GM12878 (cell line): ENCODE results near the gene NRXN3. TPM values are rescaled to one million over a fixed set of nuclear protein-coding genes. Genes with fewer than 3 reads are reported as not detected.

ENCODE experiments used
- ATAC-seq: fragments of 200-7000 bp; cut with Tn5 transposase; 3 replicates; pipeline ENCODE4 v1.9.1; 2020; ENCODE audit warnings: mild to moderate bottlenecking, moderate library complexity
- BruUV-seq: library from RNA; stranded (reverse); fragments of 400-500 nt; replicated peaks from 2 replicates; lab custom pipeline; 2021; lab: Mats Ljungman, UMichigan
- CTCF ChIA-PET: fragments of 300-600 bp; sonication (Branson Sonifier 250); formaldehyde crosslinking; extraction: SDS; loops from one replicate; lab custom pipeline; 2021; ENCODE audit warnings: inconsistent platforms; lab: Yijun Ruan, JAX
- POLR2A ChIA-PET: fragments of 350-600 bp; formaldehyde crosslinking; extraction: SDS; loops from one replicate; lab custom pipeline; 2021; ENCODE audit warnings: inconsistent platforms; lab: Charles Lee
- RAD21 ChIA-PET: fragments of 300-600 bp; sonication (Branson Sonifier 250); formaldehyde crosslinking; loops from one replicate; lab custom pipeline; 2023; ENCODE audit warnings: antibody characterized with exemption; ENCODE audit not compliant: unreplicated experiment; lab: Charles Lee
- SMC1A ChIA-PET: fragments of 300-600 bp; sonication (Branson Sonifier 250); formaldehyde crosslinking; loops from one replicate; lab custom pipeline; 2023; ENCODE audit not compliant: unreplicated experiment, uncharacterized antibody; lab: Charles Lee
- DNase-seq: peaks from one replicate; pipeline ENCODE4 v3.0.0-alpha.2; 2011; ENCODE audit warnings: low read depth, low spot score
- FAIRE-seq: peaks from 3 replicates; lab custom pipeline; 2011; peaks lifted over from hg19 to GRCh38; lab: Jason Lieb, UNC
- H2AFZ ChIP-seq: 2 replicates; pipeline ENCODE4 v1.6.0; 2011; ENCODE audit warnings: low read depth, low read length, control low read depth; ENCODE audit not compliant: control insufficient read depth
- H3K27ac ChIP-seq: 2 replicates; pipeline ENCODE4 v1.5.1; 2011; ENCODE audit warnings: control low read depth; ENCODE audit not compliant: control insufficient read depth, insufficient read depth
- H3K27me3 ChIP-seq, 2 experiments: replicated peaks in 1 of 2; 2 replicates each; pipeline versions ENCODE4 v1.6.0 to v1.6.1; 2011; ENCODE audit warnings: low read length in 1 of 2; ENCODE audit not compliant: control insufficient read depth in 2 of 2, insufficient read depth in 2 of 2
- H3K36me3 ChIP-seq, 2 experiments: 2 replicates each; pipeline ENCODE4 v1.5.1; 2011; ENCODE audit warnings: low read length in 1 of 2; ENCODE audit not compliant: control insufficient read depth in 2 of 2, insufficient read depth in 2 of 2
- H3K4me1 ChIP-seq: 2 replicates; pipeline ENCODE4 v1.6.1; 2011; ENCODE audit warnings: mild to moderate bottlenecking, low read length, moderate library complexity, mixed read lengths; ENCODE audit not compliant: control insufficient read depth, insufficient read depth
- H3K4me2 ChIP-seq: 2 replicates; pipeline ENCODE4 v1.6.0; 2011; ENCODE audit warnings: control low read depth; ENCODE audit not compliant: control insufficient read depth, insufficient read depth
- H3K4me3 ChIP-seq: fragments of 200-600 bp; sonication (generic); 2 replicates; pipeline ENCODE4 v1.5.1; 2016
- H3K79me2 ChIP-seq: 2 replicates; pipeline ENCODE4 v1.6.0; 2011; ENCODE audit warnings: low read length; ENCODE audit not compliant: control insufficient read depth, insufficient read depth
- H3K9ac ChIP-seq: 2 replicates; pipeline ENCODE4 v1.8.0; 2011; ENCODE audit warnings: low read length, control low read depth, mixed read lengths; ENCODE audit not compliant: control insufficient read depth, insufficient read depth
- H3K9me3 ChIP-seq: replicated peaks from 3 replicates; pipeline ENCODE4 v1.5.1; 2011; ENCODE audit warnings: mild to moderate bottlenecking, low read length; ENCODE audit not compliant: control insufficient read depth, insufficient read depth
- H4K20me1 ChIP-seq: 2 replicates; pipeline ENCODE4 v1.6.0; 2011; ENCODE audit not compliant: control insufficient read depth, insufficient read depth
- CREB1 ChIP-seq: IDR thresholded peaks from 2 replicates; pipeline ENCODE4 v1.6.1; 2012; ENCODE audit warnings: low read depth, mild to moderate bottlenecking, inconsistent platforms
- CREM ChIP-seq: IDR thresholded peaks from 2 replicates; pipeline ENCODE4 v1.6.1; 2014; ENCODE audit warnings: antibody characterized with exemption, low read depth
- DPF2 ChIP-seq: fragments of 450-650 bp; IDR thresholded peaks from 2 replicates; pipeline ENCODE4 v1.6.1; 2017; ENCODE audit warnings: mild to moderate bottlenecking
- EED ChIP-seq: sonication (generic); IDR thresholded peaks from 2 replicates; pipeline ENCODE4 v1.6.1; 2016; ENCODE audit warnings: antibody characterized with exemption, low read depth
- FOXM1 ChIP-seq: IDR thresholded peaks from 2 replicates; pipeline ENCODE4 v1.6.1; 2012; ENCODE audit warnings: low read depth, mild to moderate bottlenecking, inconsistent platforms, low read length, moderate library complexity
- KAT2A ChIP-seq: conservative IDR thresholded peaks from 2 replicates; pipeline ENCODE4 v1.6.1; 2011; ENCODE audit warnings: low read depth, low read length; ENCODE audit not compliant: control insufficient read depth
- POU2F2 ChIP-seq: IDR thresholded peaks from 3 replicates; pipeline ENCODE4 v1.6.1; 2011; ENCODE audit warnings: low read depth, mild to moderate bottlenecking, low read length, borderline replicate concordance
- SMAD5 ChIP-seq: IDR thresholded peaks from 2 replicates; pipeline ENCODE4 v1.6.1; 2016; ENCODE audit warnings: antibody characterized with exemption, low read depth
- SREBF2 ChIP-seq: IDR thresholded peaks from 2 replicates; pipeline ENCODE4 v1.6.1; 2012; ENCODE audit warnings: mild to moderate bottlenecking, low read length
- SUZ12 ChIP-seq: fragments of 200-600 bp; sonication (generic); IDR thresholded peaks from one replicate; pipeline ENCODE4 v1.6.1; 2018; ENCODE audit warnings: antibody characterized with exemption, mild to moderate bottlenecking; ENCODE audit not compliant: unreplicated experiment
- ZNF207 ChIP-seq: fragments of 450-650 bp; IDR thresholded peaks from 2 replicates; pipeline ENCODE4 v1.6.1; 2014; ENCODE audit warnings: antibody characterized with exemption, mild to moderate bottlenecking, borderline replicate concordance
- WGBS: methylation state at CpG from one replicate; pipeline ENCODE4 v1.1.6; 2016; ENCODE audit warnings: low lambda C conversion rate; ENCODE audit not compliant: insufficient replicate concordance, insufficient coverage; ENCODE audit errors: missing lambda C conversion rate; 5-methylcytosine and 5-hydroxymethylcytosine counted together
- in situ Hi-C: fragments of 300-500 bp; cut with MboI; formaldehyde crosslinking; loops from 9 replicates; pipeline ENCODE4 v1.14.3; 2018; ENCODE audit warnings: mixed read lengths
- intact Hi-C: fragments of 100-400 bp; cut with micrococcal nuclease; formaldehyde crosslinking; loops from one replicate; pipeline ENCODE4 v1.14.2; 2022; ENCODE audit not compliant: unreplicated experiment
- polyA plus RNA-seq, 11 experiments: library from polyadenylated mRNA; depleted of rRNA in 4 of 11; unstranded in 6 of 11; stranded (reverse) in 5 of 11; fragments of >200 nt; fragmentation: Nextera tagmentation in 4 of 11; fragmentation: Illumina TruSeq in 1 of 11; extraction: Ambion mirVana in 4 of 11; extraction: Trizol in 1 of 11; gene quantifications; 1 replicate in 1 of 11; 2 replicates in 10 of 11; pipeline versions ENCODE4 v1.2.1 to v1.2.3, GENCODE V29; 2011 to 2016; ENCODE audit warnings: inconsistent platforms in 2 of 11, missing spikeins in 2 of 11, low read depth in 1 of 11
- total RNA-seq, 4 experiments: library from RNA; depleted of rRNA in 3 of 4; stranded (reverse); fragments of >200 nt in 3 of 4; fragmentation: Illumina TruSeq in 1 of 4; extraction: Trizol in 1 of 4; gene quantifications; 2 replicates each; pipeline versions ENCODE4 v1.2.1 to v1.2.3, GENCODE V29; 2013 to 2021
- TF ChIP-seq, protein P1 (sequence below): IDR thresholded peaks from 2 replicates; pipeline ENCODE4 v1.6.1; 2011; ENCODE audit warnings: borderline replicate concordance, low read depth, mild to moderate bottlenecking, moderate library complexity, mixed read lengths, low read length; ENCODE audit not compliant: insufficient read depth; ENCODE audit errors: extremely low read length
- TF ChIP-seq, protein P2 (sequence below): IDR thresholded peaks from 2 replicates; pipeline ENCODE4 v1.6.1; 2011; ENCODE audit warnings: low read depth, low read length, improper control_type of control experiment, borderline replicate concordance
- TF ChIP-seq, protein P3 (sequence below): IDR thresholded peaks from 2 replicates; pipeline ENCODE4 v1.6.1; 2011; ENCODE audit warnings: borderline replicate concordance, low read depth, mild to moderate bottlenecking, moderate library complexity, low read length; ENCODE audit not compliant: insufficient read depth, poor library complexity, severe bottlenecking
- TF ChIP-seq, protein P4 (sequence below): fragments of 450-650 bp; IDR thresholded peaks from 2 replicates; pipeline ENCODE4 v1.6.1; 2016; ENCODE audit warnings: mild to moderate bottlenecking, moderate library complexity, borderline replicate concordance

Gene NRXN3
- total and polyA plus RNA-seq, 10 of the 15 experiments (the other 5 are each of a cell fraction or from before 2014, with no cell fraction given): 0.52 to 3.3 (median 1.4) TPM

DNA sequence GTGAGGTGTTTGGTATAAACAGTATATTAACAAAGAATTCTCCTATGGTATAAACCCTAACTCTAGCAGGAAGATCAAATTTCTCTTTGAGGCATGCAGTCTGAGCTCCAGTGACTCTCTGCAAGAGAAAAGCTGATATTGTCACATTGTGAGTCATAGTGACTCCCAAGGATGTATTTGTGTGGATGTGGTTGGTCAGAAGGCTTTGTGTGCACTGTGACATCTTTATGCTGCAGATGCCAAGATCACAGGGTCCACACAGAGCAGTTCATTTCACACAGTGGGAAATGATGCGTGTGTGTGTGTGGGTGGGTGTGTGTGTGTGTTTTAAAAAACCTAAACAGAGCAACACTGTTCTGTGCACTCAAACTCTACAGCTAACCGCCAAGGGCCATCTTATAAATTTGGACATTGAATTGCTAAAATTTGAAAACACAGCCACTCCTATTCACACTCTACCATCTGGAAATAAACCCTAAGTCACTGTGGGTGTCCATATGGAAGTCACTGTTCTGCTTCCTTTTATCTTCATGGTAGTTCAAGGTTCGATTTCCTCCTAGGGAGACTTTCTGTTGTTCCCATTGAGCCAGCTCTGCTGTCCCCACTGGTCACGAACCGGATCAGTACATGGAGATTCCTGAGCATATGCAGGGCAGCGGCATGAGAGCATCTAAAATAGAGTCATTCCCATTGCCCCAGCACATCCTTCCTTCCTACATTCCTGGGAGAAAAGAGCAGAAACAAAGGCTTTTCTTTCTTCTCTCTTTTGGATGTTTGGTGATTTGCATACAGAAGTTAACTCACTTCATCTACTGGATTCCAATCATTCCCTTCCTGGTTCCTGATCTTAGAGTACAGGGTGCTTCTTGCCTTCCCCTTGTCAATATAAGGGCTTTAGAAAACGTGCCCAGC is 1313.6 kb downstream of the NRXN3 start:
- SMC1A ChIA-PET: no interaction called here
- Histone ChIP-seq H4K20me1 (no peaks in the 10 kb centered on the region), H3K9ac (no peak overlapping the region), H3K36me3 (no peaks in the 10 kb centered on the region), H3K4me1 (no peaks in the 10 kb centered on the region), H3K27ac (no peak overlapping the region), H3K4me2 (no peak overlapping the region), H3K79me2 (no peaks in the 10 kb centered on the region), H3K4me3 (no peak overlapping the region), H3K9me3 (no peaks in the 10 kb centered on the region; the same call in 2 of the 3 replicates), H2AFZ (no peak overlapping the region), H3K27me3 (no peaks in the 10 kb centered on the region)
- BruUV-seq: no TSS peak
- ATAC-seq: no peak
- FAIRE-seq: no peak
- RAD21 ChIA-PET: no interaction called here
- DNase-seq: no peak
- in situ Hi-C loops: no loop called here
- 30% methylated on average over 7 of the region's 7 CpGs for WGBS
- CTCF ChIA-PET: no interaction called here
- POLR2A ChIA-PET: no interaction called here
- intact Hi-C loops: no loop called here
- TF ChIP-seq, protein P1, sequence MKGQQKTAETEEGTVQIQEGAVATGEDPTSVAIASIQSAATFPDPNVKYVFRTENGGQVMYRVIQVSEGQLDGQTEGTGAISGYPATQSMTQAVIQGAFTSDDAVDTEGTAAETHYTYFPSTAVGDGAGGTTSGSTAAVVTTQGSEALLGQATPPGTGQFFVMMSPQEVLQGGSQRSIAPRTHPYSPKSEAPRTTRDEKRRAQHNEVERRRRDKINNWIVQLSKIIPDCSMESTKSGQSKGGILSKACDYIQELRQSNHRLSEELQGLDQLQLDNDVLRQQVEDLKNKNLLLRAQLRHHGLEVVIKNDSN: no peak
- no peak for TF ChIP-seq SMAD5
- no peak for TF ChIP-seq SUZ12
- no peak for TF ChIP-seq KAT2A
- no peak for TF ChIP-seq SREBF2
- TF ChIP-seq EED: no peak
- TF ChIP-seq ZNF207: no peak
- no peak for TF ChIP-seq FOXM1
- no peak for TF ChIP-seq CREM
- TF ChIP-seq, protein P2, sequence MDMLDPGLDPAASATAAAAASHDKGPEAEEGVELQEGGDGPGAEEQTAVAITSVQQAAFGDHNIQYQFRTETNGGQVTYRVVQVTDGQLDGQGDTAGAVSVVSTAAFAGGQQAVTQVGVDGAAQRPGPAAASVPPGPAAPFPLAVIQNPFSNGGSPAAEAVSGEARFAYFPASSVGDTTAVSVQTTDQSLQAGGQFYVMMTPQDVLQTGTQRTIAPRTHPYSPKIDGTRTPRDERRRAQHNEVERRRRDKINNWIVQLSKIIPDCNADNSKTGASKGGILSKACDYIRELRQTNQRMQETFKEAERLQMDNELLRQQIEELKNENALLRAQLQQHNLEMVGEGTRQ: no peak
- TF ChIP-seq DPF2: no peak
- TF ChIP-seq, protein P3, sequence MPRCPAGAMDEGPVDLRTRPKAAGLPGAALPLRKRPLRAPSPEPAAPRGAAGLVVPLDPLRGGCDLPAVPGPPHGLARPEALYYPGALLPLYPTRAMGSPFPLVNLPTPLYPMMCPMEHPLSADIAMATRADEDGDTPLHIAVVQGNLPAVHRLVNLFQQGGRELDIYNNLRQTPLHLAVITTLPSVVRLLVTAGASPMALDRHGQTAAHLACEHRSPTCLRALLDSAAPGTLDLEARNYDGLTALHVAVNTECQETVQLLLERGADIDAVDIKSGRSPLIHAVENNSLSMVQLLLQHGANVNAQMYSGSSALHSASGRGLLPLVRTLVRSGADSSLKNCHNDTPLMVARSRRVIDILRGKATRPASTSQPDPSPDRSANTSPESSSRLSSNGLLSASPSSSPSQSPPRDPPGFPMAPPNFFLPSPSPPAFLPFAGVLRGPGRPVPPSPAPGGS: no peak
- TF ChIP-seq, protein P4, sequence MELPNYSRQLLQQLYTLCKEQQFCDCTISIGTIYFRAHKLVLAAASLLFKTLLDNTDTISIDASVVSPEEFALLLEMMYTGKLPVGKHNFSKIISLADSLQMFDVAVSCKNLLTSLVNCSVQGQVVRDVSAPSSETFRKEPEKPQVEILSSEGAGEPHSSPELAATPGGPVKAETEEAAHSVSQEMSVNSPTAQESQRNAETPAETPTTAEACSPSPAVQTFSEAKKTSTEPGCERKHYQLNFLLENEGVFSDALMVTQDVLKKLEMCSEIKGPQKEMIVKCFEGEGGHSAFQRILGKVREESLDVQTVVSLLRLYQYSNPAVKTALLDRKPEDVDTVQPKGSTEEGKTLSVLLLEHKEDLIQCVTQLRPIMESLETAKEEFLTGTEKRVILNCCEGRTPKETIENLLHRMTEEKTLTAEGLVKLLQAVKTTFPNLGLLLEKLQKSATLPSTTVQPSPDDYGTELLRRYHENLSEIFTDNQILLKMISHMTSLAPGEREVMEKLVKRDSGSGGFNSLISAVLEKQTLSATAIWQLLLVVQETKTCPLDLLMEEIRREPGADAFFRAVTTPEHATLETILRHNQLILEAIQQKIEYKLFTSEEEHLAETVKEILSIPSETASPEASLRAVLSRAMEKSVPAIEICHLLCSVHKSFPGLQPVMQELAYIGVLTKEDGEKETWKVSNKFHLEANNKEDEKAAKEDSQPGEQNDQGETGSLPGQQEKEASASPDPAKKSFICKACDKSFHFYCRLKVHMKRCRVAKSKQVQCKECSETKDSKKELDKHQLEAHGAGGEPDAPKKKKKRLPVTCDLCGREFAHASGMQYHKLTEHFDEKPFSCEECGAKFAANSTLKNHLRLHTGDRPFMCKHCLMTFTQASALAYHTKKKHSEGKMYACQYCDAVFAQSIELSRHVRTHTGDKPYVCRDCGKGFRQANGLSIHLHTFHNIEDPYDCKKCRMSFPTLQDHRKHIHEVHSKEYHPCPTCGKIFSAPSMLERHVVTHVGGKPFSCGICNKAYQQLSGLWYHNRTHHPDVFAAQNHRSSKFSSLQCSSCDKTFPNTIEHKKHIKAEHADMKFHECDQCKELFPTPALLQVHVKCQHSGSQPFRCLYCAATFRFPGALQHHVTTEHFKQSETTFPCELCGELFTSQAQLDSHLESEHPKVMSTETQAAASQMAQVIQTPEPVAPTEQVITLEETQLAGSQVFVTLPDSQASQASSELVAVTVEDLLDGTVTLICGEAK: no peak
- no peak for TF ChIP-seq CREB1
- TF ChIP-seq POU2F2: no peak
